Lower lobe of right lung (tissue), 2 donors: ENCODE results near the gene ATP6V0A1. TPM values are rescaled to one million over a fixed set of nuclear protein-coding genes. Genes with fewer than 3 reads are reported as not detected.

Experiments
- ATAC-seq, 2 donors: fragments of 200-7000 bp; cut with Tn5 transposase; one replicate each; pipeline ENCODE4 v1.9.1; 2020 to 2022; ENCODE audit warnings: mild to moderate bottlenecking in 2 of 2, moderate library complexity in 2 of 2
- DNase-seq: peaks from one replicate; pipeline ENCODE4 v3.0.0-alpha.2; 2020
- H3K27ac ChIP-seq: fragments of 200-600 bp; one replicate; pipeline ENCODE4 v1.8.0; 2022
- H3K27me3 ChIP-seq: fragments of 200-600 bp; one replicate; pipeline ENCODE4 v1.8.0; 2022; ENCODE audit warnings: low read depth
- H3K36me3 ChIP-seq: fragments of 200-600 bp; one replicate; pipeline ENCODE4 v1.8.0; 2022; ENCODE audit warnings: mild to moderate bottlenecking
- H3K4me1 ChIP-seq: fragments of 200-600 bp; one replicate; pipeline ENCODE4 v1.8.0; 2022
- H3K4me3 ChIP-seq: fragments of 200-600 bp; one replicate; pipeline ENCODE4 v1.8.0; 2022; ENCODE audit warnings: mild to moderate bottlenecking
- H3K9me3 ChIP-seq: fragments of 200-600 bp; one replicate; pipeline ENCODE4 v1.8.0; 2022
- intact Hi-C: fragments of 100-400 bp; cut with DNase I; formaldehyde crosslinking; loops from one replicate; pipeline ENCODE4 v1.11.0; 2022
- total RNA-seq: library from RNA; stranded (reverse); fragmentation: NEBNext Ultra II Directional; extraction: Animal tissue kit (Norgen Biotek cat#: 25700); gene quantifications from one replicate; pipeline ENCODE4 v1.2.1, GENCODE V29; 2021
- TF ChIP-seq, protein P1 (sequence below): fragments of 200-600 bp; IDR thresholded peaks from one replicate; pipeline ENCODE4 v1.8.0; 2022; ENCODE audit warnings: antibody characterized with exemption, mild to moderate bottlenecking
- donor health status: DM: no; HTN: yes; CAD: no; lungs with severe emphysema.

ATP6V0A1 gene
- total RNA-seq, 1 donor from 2014 or later, result 107 TPM

DNA sequence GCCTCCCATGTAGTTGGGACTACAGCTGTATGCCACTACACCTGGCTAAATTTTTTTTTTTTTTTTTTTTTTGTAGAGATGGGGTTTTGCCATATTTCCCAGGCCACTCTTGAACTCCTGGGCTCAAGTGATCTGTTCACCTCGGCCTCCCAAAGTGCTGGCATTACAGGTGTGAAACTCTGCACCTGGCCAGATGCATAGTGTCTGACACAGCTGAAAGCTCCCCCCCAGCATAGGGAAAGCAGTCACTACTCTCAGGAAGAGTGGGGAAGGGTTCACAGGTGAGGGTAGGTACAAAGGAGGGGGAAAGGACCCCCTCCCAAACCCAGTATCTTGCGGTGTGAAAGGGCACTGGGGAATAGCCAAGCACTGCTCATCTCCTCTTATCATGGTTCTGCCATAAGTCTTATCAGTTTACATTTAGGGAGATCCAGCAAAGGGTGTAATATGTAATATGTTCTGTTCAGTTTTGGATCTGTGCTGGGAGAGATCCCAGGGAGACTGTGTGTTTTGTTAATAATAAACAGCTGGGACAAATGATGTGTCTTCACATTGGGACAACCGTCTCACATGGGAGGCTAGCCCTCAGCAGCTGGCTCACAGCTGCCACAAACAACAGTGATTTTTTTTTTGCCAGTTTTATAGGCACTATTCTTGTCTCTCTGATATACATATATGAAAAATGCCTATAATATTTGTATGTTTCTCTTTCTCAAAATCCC is 28.8 kb upstream of the ATP6V0A1 start:
- Histone ChIP-seq H3K4me1 (peaks cover 26% of the 10 kb centered on the region), H3K27me3 (no peaks in the 10 kb centered on the region), H3K4me3 (no peak overlapping the region), H3K9me3 (no peaks in the 10 kb centered on the region), H3K27ac (no peak overlapping the region), H3K36me3 (no peaks in the 10 kb centered on the region)
- intact Hi-C loops, result no loop called here
- ATAC-seq, result peak in 1 of 2 donors; percentile 43
- TF ChIP-seq, protein P1, sequence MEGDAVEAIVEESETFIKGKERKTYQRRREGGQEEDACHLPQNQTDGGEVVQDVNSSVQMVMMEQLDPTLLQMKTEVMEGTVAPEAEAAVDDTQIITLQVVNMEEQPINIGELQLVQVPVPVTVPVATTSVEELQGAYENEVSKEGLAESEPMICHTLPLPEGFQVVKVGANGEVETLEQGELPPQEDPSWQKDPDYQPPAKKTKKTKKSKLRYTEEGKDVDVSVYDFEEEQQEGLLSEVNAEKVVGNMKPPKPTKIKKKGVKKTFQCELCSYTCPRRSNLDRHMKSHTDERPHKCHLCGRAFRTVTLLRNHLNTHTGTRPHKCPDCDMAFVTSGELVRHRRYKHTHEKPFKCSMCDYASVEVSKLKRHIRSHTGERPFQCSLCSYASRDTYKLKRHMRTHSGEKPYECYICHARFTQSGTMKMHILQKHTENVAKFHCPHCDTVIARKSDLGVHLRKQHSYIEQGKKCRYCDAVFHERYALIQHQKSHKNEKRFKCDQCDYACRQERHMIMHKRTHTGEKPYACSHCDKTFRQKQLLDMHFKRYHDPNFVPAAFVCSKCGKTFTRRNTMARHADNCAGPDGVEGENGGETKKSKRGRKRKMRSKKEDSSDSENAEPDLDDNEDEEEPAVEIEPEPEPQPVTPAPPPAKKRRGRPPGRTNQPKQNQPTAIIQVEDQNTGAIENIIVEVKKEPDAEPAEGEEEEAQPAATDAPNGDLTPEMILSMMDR, result no peak
- DNase-seq, result no peak

DNA sequence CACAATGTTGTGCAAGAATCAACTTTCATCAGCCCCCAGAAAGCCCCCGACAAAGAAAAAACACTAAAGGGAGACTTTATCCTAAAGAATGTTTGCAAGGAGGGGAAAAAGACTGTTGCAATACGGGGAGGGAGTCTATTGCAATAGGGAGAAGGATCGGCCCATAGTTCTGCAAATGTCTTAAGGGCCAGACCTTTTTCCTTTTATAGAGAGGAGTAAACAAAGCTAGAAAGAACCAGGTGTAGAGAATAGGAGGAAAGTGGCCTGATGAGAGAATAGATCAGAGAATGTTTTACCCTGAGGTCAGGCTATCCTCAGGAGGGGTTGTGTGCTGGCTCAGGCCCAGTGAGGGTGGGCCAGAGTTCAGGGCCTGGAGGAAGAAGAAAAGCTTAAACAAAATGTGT is 26.9 kb upstream of the ATP6V0A1 start:
- Histone ChIP-seq H3K4me1 (peaks cover 34% of the 10 kb centered on the region), H3K36me3 (no peaks in the 10 kb centered on the region), H3K27ac (peak overlapping the region; percentile 31), H3K27me3 (no peaks in the 10 kb centered on the region), H3K9me3 (no peaks in the 10 kb centered on the region), H3K4me3 (no peak overlapping the region)
- TF ChIP-seq, protein P1, result no peak
- no peak for DNase-seq
- ATAC-seq, result peak in 1 of 2 donors; percentile 45
- intact Hi-C loops, result no loop called here

DNA sequence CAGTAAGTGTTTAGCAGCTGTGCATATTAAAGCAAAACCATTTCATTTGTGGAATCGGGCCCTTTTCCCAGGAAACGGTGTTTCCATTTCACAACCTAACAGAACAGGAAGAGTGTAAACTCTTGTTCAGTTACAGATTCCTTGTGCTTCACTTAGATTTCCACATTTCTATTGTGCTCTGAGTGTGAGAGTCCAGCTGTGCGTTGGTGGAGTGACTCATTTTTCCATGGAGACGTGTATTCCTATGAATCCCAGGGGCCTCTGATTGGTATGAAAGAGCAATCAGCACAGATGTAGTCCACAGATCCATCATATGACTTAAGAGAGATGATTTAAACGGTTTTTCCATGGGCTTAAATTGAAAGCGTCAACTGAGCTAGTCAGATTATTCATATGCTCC is 22.3 kb upstream of the ATP6V0A1 start:
- peaks cover 17% of the 10 kb centered on the region for H3K4me1 ChIP-seq
- peak; percentile 67 to 76 for ATAC-seq
- intact Hi-C loops, result no loop called here
- TF ChIP-seq, protein P1, result no peak
- no peaks in the 10 kb centered on the region for H3K27me3 ChIP-seq
- H3K27ac ChIP-seq, result peak overlapping the region; percentile 58
- DNase-seq, result no peak
- H3K36me3 ChIP-seq, result no peaks in the 10 kb centered on the region
- H3K4me3 ChIP-seq, result no peak overlapping the region
- H3K9me3 ChIP-seq, result no peaks in the 10 kb centered on the region

DNA sequence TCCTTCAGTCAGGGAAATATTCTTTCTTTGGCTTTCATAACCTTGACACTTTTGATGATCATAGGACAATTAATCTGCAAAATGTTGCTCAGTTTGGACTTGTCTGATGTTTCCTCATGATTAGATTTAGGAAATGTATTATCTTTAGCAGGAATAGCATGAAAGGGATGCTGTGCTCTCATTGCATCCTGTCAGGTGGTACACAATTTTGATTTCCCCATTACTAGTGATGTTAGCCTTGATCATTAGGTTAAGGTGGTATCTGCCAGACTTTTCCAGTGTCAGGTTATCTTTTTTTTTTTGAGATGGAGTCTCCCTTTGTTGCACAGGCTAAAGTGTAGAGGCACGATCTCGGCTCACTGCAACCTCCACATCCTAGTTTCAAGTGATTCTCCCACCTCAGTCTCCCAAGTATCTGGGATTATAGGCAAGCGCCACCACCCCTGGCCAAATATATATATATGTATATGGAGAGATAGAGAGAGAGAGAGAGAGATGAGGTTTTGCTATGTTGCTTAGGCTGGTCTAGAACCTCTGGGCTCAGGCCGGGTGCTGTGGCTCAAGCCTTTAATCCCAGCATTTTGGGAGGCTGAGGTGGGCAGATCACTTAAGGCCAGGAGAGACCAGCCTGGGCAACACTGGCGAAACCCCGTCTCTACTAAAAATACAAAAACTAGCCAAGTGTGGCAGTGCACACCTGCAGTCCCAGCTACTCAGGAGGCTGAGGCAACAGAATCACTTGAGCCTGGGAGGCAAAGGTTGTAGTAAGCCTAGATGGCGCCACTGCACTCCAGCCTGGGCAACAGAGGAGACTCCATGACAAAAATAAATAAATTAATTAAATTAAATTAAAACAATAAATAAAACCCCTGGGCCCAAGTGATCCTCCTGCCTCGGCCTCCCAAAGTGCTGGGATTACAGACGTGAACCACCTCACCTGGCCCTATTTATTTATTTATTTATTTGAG is 19.8 kb upstream of the ATP6V0A1 start:
- Histone ChIP-seq H3K27me3 (no peaks in the 10 kb centered on the region), H3K4me3 (no peak overlapping the region), H3K4me1 (peaks cover 18% of the 10 kb centered on the region), H3K27ac (no peak overlapping the region), H3K36me3 (no peaks in the 10 kb centered on the region), H3K9me3 (no peaks in the 10 kb centered on the region)
- TF ChIP-seq, protein P1, result peak; percentile 50
- intact Hi-C loops, result no loop called here
- ATAC-seq, result no peak
- DNase-seq, result peak; percentile 62

DNA sequence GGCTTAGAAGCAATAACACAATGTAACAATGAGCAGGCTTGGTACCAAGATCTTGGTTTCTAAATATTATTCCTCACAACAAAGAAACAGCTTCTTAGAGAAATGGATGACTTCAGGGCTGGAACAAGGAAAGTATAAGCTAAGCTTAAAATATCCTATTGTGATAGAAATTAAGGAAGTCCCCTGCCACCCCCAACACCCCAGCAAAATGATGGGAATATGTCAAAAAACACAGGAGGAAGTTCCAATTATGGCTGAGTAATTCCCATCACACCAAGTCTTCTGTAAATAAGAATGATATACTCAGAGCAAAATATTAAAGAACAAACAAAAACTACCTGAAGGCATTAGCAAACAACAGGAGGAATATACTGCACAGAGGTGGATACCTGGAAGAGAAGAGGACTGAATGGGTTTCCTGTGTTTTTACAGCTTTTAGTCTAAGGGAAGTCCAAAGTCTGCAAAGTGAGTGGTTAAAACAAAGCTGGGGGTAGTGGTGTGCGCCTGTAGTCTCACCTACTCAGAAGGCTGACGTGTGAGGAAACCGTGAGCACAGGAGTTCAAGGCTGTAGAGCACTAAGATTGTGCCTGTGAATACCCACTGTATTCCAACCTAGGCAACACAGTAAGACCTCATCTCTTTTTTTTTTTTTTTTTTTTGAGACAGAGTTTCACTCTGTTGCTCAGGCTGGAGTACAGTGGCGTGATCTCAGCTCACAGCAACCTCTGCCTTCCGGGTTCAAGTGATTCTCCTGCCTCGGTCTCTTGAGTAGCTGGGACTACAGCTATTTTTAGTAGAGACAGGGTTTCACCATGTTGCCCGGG is 17.1 kb upstream of the ATP6V0A1 start:
- intact Hi-C loops, result no loop called here
- H3K9me3 ChIP-seq, result no peaks in the 10 kb centered on the region
- no peaks in the 10 kb centered on the region for H3K27me3 ChIP-seq
- no peaks in the 10 kb centered on the region for H3K36me3 ChIP-seq
- ATAC-seq (no peak), DNase-seq (no peak)
- TF ChIP-seq, protein P1, result no peak
- peaks cover 11% of the 10 kb centered on the region for H3K4me1 ChIP-seq
- H3K27ac ChIP-seq, result no peak overlapping the region
- H3K4me3 ChIP-seq, result no peak overlapping the region
